ENCODE measurements around the gene INPP4B.

The INPP4B gene

DNA sequence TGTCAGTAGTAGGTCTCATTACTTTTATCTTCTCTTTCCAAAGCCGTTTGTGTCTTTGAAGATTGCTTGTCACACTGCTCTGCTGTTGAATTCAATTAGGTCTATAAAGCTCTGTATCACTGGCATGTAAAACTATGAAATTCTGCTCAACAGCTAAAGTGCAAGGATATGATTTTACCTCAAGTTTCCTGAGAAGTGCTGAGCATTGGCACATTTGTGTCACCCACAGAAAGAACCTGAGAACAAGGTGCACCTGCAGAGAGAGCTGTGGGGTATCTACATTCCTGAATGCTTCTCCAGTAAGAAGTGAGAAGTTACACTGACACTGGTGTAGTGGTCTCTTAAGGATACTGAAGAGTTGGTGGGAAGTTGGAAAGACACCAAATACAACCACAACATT, 274.0 kb downstream of the INPP4B start:
- no peaks in the 10 kb centered on the region for H3K27me3 ChIP-seq (ENCODE audit: control insufficient read depth in 5 of 5, insufficient read depth in 4 of 5, low read length in 5 of 5)
- H3K36me3 ChIP-seq (ENCODE audit: control insufficient read depth in 5 of 5, insufficient read depth in 5 of 5, low read length in 5 of 5): no peaks in the 10 kb centered on the region
- no peaks in the 10 kb centered on the region for H3K4me1 ChIP-seq (ENCODE audit: control insufficient read depth in 5 of 5, insufficient read depth in 5 of 5, low read length in 5 of 5)
- H3K9me3 ChIP-seq (ENCODE audit: control insufficient read depth in 5 of 5, low read length in 5 of 5): peaks cover 0 to 3% (median 0%) of the 10 kb centered on the region in 5 donors
- H3K9ac ChIP-seq (ENCODE audit: low read length in 5 of 5): no peak overlapping the region
- H3K4me3 ChIP-seq (ENCODE audit: low read depth in 1 of 5, low read length in 5 of 5): no peak overlapping the region
- H3K27ac ChIP-seq (ENCODE audit: low read depth, low read length): no peak overlapping the region

- Histone ChIP-seq H3K36me3 (ENCODE audit: control insufficient read depth in 5 of 5, insufficient read depth in 5 of 5, low read length in 5 of 5) (no peaks in the 10 kb centered on the region), H3K9me3 (ENCODE audit: control insufficient read depth in 5 of 5, low read length in 5 of 5) (peaks cover 0 to under 1% (median 0%) of the 10 kb centered on the region in 5 donors), H3K4me1 (ENCODE audit: control insufficient read depth in 5 of 5, insufficient read depth in 5 of 5, low read length in 5 of 5) (no peaks in the 10 kb centered on the region), H3K27ac (ENCODE audit: low read depth, low read length) (no peak overlapping the region), H3K27me3 (ENCODE audit: control insufficient read depth in 5 of 5, insufficient read depth in 4 of 5, low read length in 5 of 5) (no peaks in the 10 kb centered on the region), H3K9ac (ENCODE audit: low read length in 5 of 5) (no peak overlapping the region), H3K4me3 (ENCODE audit: low read depth in 1 of 5, low read length in 5 of 5) (no peak overlapping the region)
These were observed 278.3 kb downstream of the INPP4B start for GRCh38 chr4:142567620-142568451.

- no peaks in the 10 kb centered on the region for H3K36me3 ChIP-seq (ENCODE audit: control insufficient read depth in 5 of 5, insufficient read depth in 5 of 5, low read length in 5 of 5)
- H3K9ac ChIP-seq (ENCODE audit: low read length in 5 of 5): no peak overlapping the region
- H3K27ac ChIP-seq (ENCODE audit: low read depth, low read length): no peak overlapping the region
These were observed 278.9 kb downstream of the INPP4B start for GRCh38 chr4:142567199-142567598.

DNA sequence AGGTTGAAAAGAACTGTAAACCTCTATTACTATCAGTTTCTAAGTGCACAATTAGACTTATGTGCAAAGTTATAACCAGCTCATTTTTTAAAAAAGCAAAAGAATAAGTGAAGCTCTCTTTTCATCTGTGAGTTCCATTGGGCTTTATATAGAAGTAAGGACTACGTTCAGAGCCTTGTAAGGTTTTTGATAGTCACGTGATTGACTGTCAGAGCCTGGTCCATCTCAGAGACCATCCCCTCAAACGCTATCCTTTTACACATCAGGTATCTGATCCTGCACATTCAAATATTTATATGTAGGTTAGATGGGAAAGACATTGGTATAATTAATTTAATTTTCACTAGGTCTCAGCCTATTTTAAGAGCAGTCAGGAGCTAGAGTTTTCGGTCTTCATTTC, 279.3 kb downstream of the INPP4B start:
- H3K9ac ChIP-seq (ENCODE audit: low read length in 5 of 5): no peak overlapping the region
- H3K36me3 ChIP-seq (ENCODE audit: control insufficient read depth in 5 of 5, insufficient read depth in 5 of 5, low read length in 5 of 5): no peaks in the 10 kb centered on the region
- no peaks in the 10 kb centered on the region for H3K4me1 ChIP-seq (ENCODE audit: control insufficient read depth in 5 of 5, insufficient read depth in 5 of 5, low read length in 5 of 5)
- H3K4me3 ChIP-seq (ENCODE audit: low read depth in 1 of 5, low read length in 5 of 5): no peak overlapping the region
- no peaks in the 10 kb centered on the region for H3K9me3 ChIP-seq (ENCODE audit: control insufficient read depth in 5 of 5, low read length in 5 of 5)
- H3K27me3 ChIP-seq (ENCODE audit: control insufficient read depth in 5 of 5, insufficient read depth in 4 of 5, low read length in 5 of 5): no peaks in the 10 kb centered on the region
- no peak overlapping the region for H3K27ac ChIP-seq (ENCODE audit: low read depth, low read length)

More at GRCh38 chr4:142567199-142567598, 278.9 kb downstream of the INPP4B start:
- H3K27me3 ChIP-seq (ENCODE audit: control insufficient read depth in 5 of 5, insufficient read depth in 4 of 5, low read length in 5 of 5): no peaks in the 10 kb centered on the region
- H3K9me3 ChIP-seq (ENCODE audit: control insufficient read depth in 5 of 5, low read length in 5 of 5): no peaks in the 10 kb centered on the region
- H3K4me3 ChIP-seq (ENCODE audit: low read depth in 1 of 5, low read length in 5 of 5): no peak overlapping the region
- no peaks in the 10 kb centered on the region for H3K4me1 ChIP-seq (ENCODE audit: control insufficient read depth in 5 of 5, insufficient read depth in 5 of 5, low read length in 5 of 5)

DNA sequence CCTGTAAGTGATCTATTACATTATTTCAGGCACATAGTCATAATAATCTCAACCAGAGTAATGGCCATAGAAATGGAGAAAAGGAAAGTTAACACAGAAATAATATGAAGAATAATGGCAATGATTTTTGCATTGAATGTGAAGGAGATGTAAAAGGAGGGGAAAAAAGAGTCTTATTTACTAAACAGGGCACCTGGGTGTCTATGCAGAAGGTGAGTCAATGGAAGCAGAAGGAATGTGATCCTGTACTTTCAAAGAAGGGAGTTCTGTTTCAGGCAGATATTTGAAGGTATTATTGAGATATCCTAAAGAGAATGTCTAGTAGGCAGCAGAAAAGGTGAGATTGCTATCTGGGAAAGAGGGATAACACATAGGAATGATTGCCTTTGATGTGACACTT, 279.9 kb downstream of the INPP4B start:
- no peaks in the 10 kb centered on the region for H3K9me3 ChIP-seq (ENCODE audit: control insufficient read depth in 5 of 5, low read length in 5 of 5)
- H3K27me3 ChIP-seq (ENCODE audit: control insufficient read depth in 5 of 5, insufficient read depth in 4 of 5, low read length in 5 of 5): no peaks in the 10 kb centered on the region
- H3K4me3 ChIP-seq (ENCODE audit: low read depth in 1 of 5, low read length in 5 of 5): no peak overlapping the region
- H3K9ac ChIP-seq (ENCODE audit: low read length in 5 of 5): no peak overlapping the region
- H3K36me3 ChIP-seq (ENCODE audit: control insufficient read depth in 5 of 5, insufficient read depth in 5 of 5, low read length in 5 of 5): no peaks in the 10 kb centered on the region
- H3K4me1 ChIP-seq (ENCODE audit: control insufficient read depth in 5 of 5, insufficient read depth in 5 of 5, low read length in 5 of 5): no peaks in the 10 kb centered on the region
- H3K27ac ChIP-seq (ENCODE audit: low read depth, low read length): no peak overlapping the region

DNA sequence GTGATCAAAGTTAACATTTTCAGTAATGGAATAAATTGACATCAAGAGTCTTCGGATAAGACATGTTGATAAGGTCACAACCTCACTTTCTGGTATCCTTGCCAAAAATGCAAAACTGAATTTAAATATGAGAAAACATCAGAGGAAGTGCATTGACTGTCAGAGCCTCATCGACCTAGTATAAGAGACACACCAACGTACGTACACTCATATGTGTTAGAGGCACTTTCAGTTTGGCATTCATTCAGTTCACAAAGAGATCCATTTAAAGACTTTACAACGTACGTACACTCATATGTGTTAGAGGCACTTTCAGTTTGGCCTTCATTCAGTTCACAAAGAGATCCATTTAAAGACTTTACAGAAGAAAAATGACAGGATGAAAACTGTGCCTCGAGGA, 280.3 kb downstream of the INPP4B start:
- H3K9ac ChIP-seq (ENCODE audit: low read length in 5 of 5): no peak overlapping the region
- H3K27ac ChIP-seq (ENCODE audit: low read depth, low read length): no peak overlapping the region
- no peaks in the 10 kb centered on the region for H3K36me3 ChIP-seq (ENCODE audit: control insufficient read depth in 5 of 5, insufficient read depth in 5 of 5, low read length in 5 of 5)
- H3K9me3 ChIP-seq (ENCODE audit: control insufficient read depth in 5 of 5, low read length in 5 of 5): no peaks in the 10 kb centered on the region
- no peak overlapping the region for H3K4me3 ChIP-seq (ENCODE audit: low read depth in 1 of 5, low read length in 5 of 5)
- H3K27me3 ChIP-seq (ENCODE audit: control insufficient read depth in 5 of 5, insufficient read depth in 4 of 5, low read length in 5 of 5): no peaks in the 10 kb centered on the region
- no peaks in the 10 kb centered on the region for H3K4me1 ChIP-seq (ENCODE audit: control insufficient read depth in 5 of 5, insufficient read depth in 5 of 5, low read length in 5 of 5)

GRCh38 chr4:142563682-142564291, 282.3 kb downstream of the INPP4B start:
- H3K36me3 ChIP-seq (ENCODE audit: control insufficient read depth in 5 of 5, insufficient read depth in 5 of 5, low read length in 5 of 5): no peaks in the 10 kb centered on the region
- H3K9me3 ChIP-seq (ENCODE audit: control insufficient read depth in 5 of 5, low read length in 5 of 5): no peaks in the 10 kb centered on the region
- H3K4me3 ChIP-seq (ENCODE audit: low read depth in 1 of 5, low read length in 5 of 5): no peak overlapping the region
- no peaks in the 10 kb centered on the region for H3K4me1 ChIP-seq (ENCODE audit: control insufficient read depth in 5 of 5, insufficient read depth in 5 of 5, low read length in 5 of 5)
- no peak overlapping the region for H3K27ac ChIP-seq (ENCODE audit: low read depth, low read length)
- H3K27me3 ChIP-seq (ENCODE audit: control insufficient read depth in 5 of 5, insufficient read depth in 4 of 5, low read length in 5 of 5): no peaks in the 10 kb centered on the region
- no peak overlapping the region for H3K9ac ChIP-seq (ENCODE audit: low read length in 5 of 5)

DNA sequence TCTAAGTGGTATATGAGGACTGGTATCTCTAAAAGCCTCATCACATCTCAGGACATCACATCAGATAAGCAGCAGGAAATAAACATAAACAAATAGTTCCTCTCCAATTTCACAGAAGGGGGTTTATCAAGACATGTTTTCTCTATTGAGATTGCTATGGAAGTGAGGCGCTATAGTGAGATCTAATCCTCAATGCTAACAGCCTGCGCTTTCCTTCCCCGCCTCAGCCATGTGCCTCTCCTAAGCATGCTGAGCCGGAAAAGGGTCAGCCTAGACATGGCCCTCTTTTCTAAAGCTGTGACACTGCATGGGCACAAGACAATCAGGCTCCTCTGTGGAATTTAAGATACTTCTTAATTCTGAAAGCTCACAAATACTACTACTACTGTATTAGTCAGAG, 286.1 kb downstream of the INPP4B start:
- no peaks in the 10 kb centered on the region for H3K9me3 ChIP-seq (ENCODE audit: control insufficient read depth in 5 of 5, low read length in 5 of 5)
- H3K9ac ChIP-seq (ENCODE audit: low read length in 5 of 5): no peak overlapping the region
- no peak overlapping the region for H3K27ac ChIP-seq (ENCODE audit: low read depth, low read length)
- H3K4me1 ChIP-seq (ENCODE audit: control insufficient read depth in 5 of 5, insufficient read depth in 5 of 5, low read length in 5 of 5): no peaks in the 10 kb centered on the region
- no peak overlapping the region for H3K4me3 ChIP-seq (ENCODE audit: low read depth in 1 of 5, low read length in 5 of 5)
- H3K36me3 ChIP-seq (ENCODE audit: control insufficient read depth in 5 of 5, insufficient read depth in 5 of 5, low read length in 5 of 5): no peaks in the 10 kb centered on the region
- H3K27me3 ChIP-seq (ENCODE audit: control insufficient read depth in 5 of 5, insufficient read depth in 4 of 5, low read length in 5 of 5): no peaks in the 10 kb centered on the region

GRCh38 chr4:142558851-142559250, 287.2 kb downstream of the INPP4B start:
- no peak overlapping the region for H3K4me3 ChIP-seq (ENCODE audit: low read depth in 1 of 5, low read length in 5 of 5)
- H3K27me3 ChIP-seq (ENCODE audit: control insufficient read depth in 5 of 5, insufficient read depth in 4 of 5, low read length in 5 of 5): no peaks in the 10 kb centered on the region
- no peaks in the 10 kb centered on the region for H3K9me3 ChIP-seq (ENCODE audit: control insufficient read depth in 5 of 5, low read length in 5 of 5)
- no peak overlapping the region for H3K9ac ChIP-seq (ENCODE audit: low read length in 5 of 5)
- H3K27ac ChIP-seq (ENCODE audit: low read depth, low read length): no peak overlapping the region
- no peaks in the 10 kb centered on the region for H3K36me3 ChIP-seq (ENCODE audit: control insufficient read depth in 5 of 5, insufficient read depth in 5 of 5, low read length in 5 of 5)
- H3K4me1 ChIP-seq (ENCODE audit: control insufficient read depth in 5 of 5, insufficient read depth in 5 of 5, low read length in 5 of 5): no peaks in the 10 kb centered on the region

DNA sequence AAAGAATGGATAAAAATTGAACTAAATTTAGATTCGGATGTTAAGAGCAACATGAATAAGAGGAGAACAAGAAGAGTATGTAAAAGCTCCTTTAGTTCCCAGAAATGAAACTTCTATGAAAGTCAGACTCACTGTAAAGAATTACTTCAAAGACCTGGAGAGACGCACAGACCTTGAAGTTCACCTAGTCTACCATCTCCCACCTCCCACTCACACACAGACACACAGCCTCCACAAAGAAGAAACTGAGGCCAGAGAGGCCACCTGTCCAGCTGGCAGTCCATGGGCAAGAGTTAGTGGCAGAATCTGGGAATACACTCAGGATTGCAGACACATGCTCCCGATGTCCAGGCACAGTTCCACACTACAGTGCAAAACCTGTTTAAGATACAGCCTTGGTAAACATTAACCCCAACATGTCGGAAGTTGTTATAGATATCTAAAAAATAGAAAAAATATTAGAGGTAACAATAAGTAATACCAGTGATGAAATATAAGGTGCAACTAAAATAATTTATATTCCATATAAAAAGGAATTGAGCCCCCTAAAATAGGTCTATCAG, 288.8 kb downstream of the INPP4B start:
- Histone ChIP-seq H3K4me1 (ENCODE audit: control insufficient read depth in 5 of 5, insufficient read depth in 5 of 5, low read length in 5 of 5) (no peaks in the 10 kb centered on the region), H3K27me3 (ENCODE audit: control insufficient read depth in 5 of 5, insufficient read depth in 4 of 5, low read length in 5 of 5) (no peaks in the 10 kb centered on the region), H3K27ac (ENCODE audit: low read depth, low read length) (no peak overlapping the region), H3K36me3 (ENCODE audit: control insufficient read depth in 5 of 5, insufficient read depth in 5 of 5, low read length in 5 of 5) (no peaks in the 10 kb centered on the region), H3K9me3 (ENCODE audit: control insufficient read depth in 5 of 5, low read length in 5 of 5) (no peaks in the 10 kb centered on the region), H3K9ac (ENCODE audit: low read length in 5 of 5) (no peak overlapping the region), H3K4me3 (ENCODE audit: low read depth in 1 of 5, low read length in 5 of 5) (no peak overlapping the region)

Data from subcutaneous abdominal adipose tissue (tissue), 5 donors.